Breast epithelium (tissue), 4 donors: Measurements from ENCODE around the gene ZSCAN32. TPM values are rescaled to one million over a fixed set of nuclear protein-coding genes. Genes with fewer than 3 reads are reported as not detected.

ENCODE experiments used
- DNase-seq, 2 donors: peaks; one replicate each; pipeline ENCODE4 v3.0.0-alpha.2; 2019; ENCODE audit warnings: low spot score in 2 of 2
- H3K27ac ChIP-seq, 2 donors: fragments of 200-600 bp; sonication (generic) in 1 of 2; one replicate each; pipeline ENCODE4 v1.5.1; 2016 to 2019; ENCODE audit warnings: mild to moderate bottlenecking in 1 of 2
- H3K27me3 ChIP-seq, 2 donors: fragments of 200-600 bp; sonication (generic) in 1 of 2; one replicate each; pipeline versions ENCODE4 v1.5.1 to v1.6.0; 2017 to 2019; ENCODE audit warnings: control low read depth in 1 of 2, mild to moderate bottlenecking in 1 of 2
- H3K36me3 ChIP-seq: fragments of 200-600 bp; one replicate; pipeline ENCODE4 v1.5.1; 2019
- H3K4me1 ChIP-seq, 2 donors: fragments of 200-600 bp; sonication (generic); one replicate each; pipeline ENCODE4 v1.5.1; 2016 to 2019; ENCODE audit warnings: control low read depth in 1 of 2
- H3K4me3 ChIP-seq, 3 donors: fragments of 200-600 bp; sonication (generic); 1 replicate in 2 of 3; 2 replicates in 1 of 3; pipeline ENCODE4 v1.5.1; 2016 to 2019; ENCODE audit warnings: mild to moderate bottlenecking in 3 of 3, moderate library complexity in 2 of 3
- H3K9me3 ChIP-seq, 2 donors: fragments of 200-600 bp; sonication (generic) in 1 of 2; one replicate each; pipeline ENCODE4 v1.5.1; 2016 to 2019; ENCODE audit warnings: control low read depth in 1 of 2
- CTCF ChIP-seq, 3 donors: fragments of 450-650 bp; IDR thresholded peaks; one replicate each; pipeline ENCODE4 v1.5.1; 2016 to 2017; ENCODE audit warnings: antibody characterized with exemption in 3 of 3, mild to moderate bottlenecking in 3 of 3, moderate library complexity in 3 of 3
- POLR2A ChIP-seq: fragments of 450-650 bp; IDR thresholded peaks from one replicate; pipeline ENCODE4 v1.6.1; 2016; ENCODE audit warnings: antibody characterized with exemption, mild to moderate bottlenecking, moderate library complexity
- POLR2AphosphoS5 ChIP-seq, 3 donors: sonication (generic); formaldehyde crosslinking; IDR thresholded peaks; one replicate each; pipeline ENCODE4 v1.6.1; 2017; ENCODE audit warnings: antibody characterized with exemption in 3 of 3
- intact Hi-C: fragments of 100-400 bp; cut with DNase I; formaldehyde crosslinking; loops from one replicate; pipeline ENCODE4 v1.15.1; 2023; ENCODE audit warnings: low total_unique reads
- total RNA-seq, 3 donors: library from RNA; depleted of rRNA; stranded (reverse); fragments of >200 nt; gene quantifications; one replicate each; pipeline ENCODE4 v1.1.0, GENCODE V29; 2016

ZSCAN32 gene
- total RNA-seq, 3 donors from 2014 or later, result 10.9 to 17.7 (median 12.8) TPM

- intact Hi-C loops, result no loop called here
Observed at GRCh38 chr16:3400446-3400778, 392 bp downstream of the ZSCAN32 start.

DNA sequence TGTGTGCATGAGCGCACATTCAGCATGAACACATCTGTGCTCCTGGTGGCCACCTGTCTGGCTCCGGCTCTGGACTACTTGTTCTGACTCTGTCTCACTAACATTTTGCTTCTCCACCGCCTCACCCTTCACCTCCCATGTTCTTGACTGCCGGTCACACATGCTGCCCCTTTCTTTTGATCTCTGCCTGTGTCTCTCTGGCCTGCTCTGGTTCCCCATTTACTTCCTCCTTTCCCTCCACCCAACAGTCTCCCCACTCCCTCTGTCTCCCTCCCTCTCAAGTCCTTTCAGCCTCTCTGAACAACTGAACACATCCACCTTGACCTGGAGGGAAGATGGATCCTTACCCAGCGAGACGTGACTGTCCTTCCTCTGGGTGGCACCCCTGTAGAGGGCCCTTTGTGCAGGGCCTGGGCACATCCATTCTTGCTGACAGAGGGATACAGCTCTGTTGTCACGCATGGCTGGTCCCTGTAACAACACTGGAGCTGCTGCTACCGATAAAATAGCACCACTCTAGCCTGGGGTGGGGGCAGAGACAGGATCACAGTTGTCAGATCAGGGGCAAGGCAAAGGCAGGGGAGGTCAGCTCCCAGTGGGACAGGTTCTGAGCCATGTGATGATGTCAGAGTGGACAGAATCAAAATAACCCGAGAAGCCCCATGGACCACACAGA, 11.0 kb downstream of the ZSCAN32 start:
- intact Hi-C loops, result no loop called here
- Histone ChIP-seq H3K27ac (no peak overlapping the region), H3K4me3 (peak overlapping the region in 1 of 3 donors; percentile 1), H3K9me3 (peaks cover 76 to 82% of the 10 kb centered on the region in 2 donors), H3K27me3 (no peaks in the 10 kb centered on the region), H3K4me1 (no peaks in the 10 kb centered on the region), H3K36me3 (peaks cover 33% of the 10 kb centered on the region)
- TF ChIP-seq POLR2A (no peak), POLR2AphosphoS5 (IDR thresholded peaks at IDR 0.05) (no peak), CTCF (IDR thresholded peaks at IDR 0.05) (no peak)
- DNase-seq, result no peak

More at GRCh38 chr16:3400446-3400778, 392 bp downstream of the ZSCAN32 start:
- Histone ChIP-seq H3K4me1 (no peaks in the 10 kb centered on the region), H3K27ac (peak overlapping the region; percentile 91 to 95), H3K36me3 (peaks cover 6% of the 10 kb centered on the region), H3K9me3 (peaks cover 37 to 47% of the 10 kb centered on the region in 2 donors), H3K27me3 (no peaks in the 10 kb centered on the region), H3K4me3 (peak overlapping the region; percentile 86 to 98 (median 95))
- TF ChIP-seq CTCF (IDR thresholded peaks at IDR 0.05) (no peak), POLR2AphosphoS5 (IDR thresholded peaks at IDR 0.05) (no peak), POLR2A (no peak)
- DNase-seq, result no peak

- Histone ChIP-seq H3K4me3 (no peak overlapping the region), H3K27me3 (no peaks in the 10 kb centered on the region), H3K27ac (no peak overlapping the region), H3K4me1 (no peaks in the 10 kb centered on the region), H3K36me3 (peaks cover 48% of the 10 kb centered on the region), H3K9me3 (peaks cover 76 to 83% of the 10 kb centered on the region in 2 donors)
- TF ChIP-seq POLR2A (no peak), POLR2AphosphoS5 (IDR thresholded peaks at IDR 0.05) (no peak)
- no peak for DNase-seq
- intact Hi-C loops, result no loop called here
Observed at GRCh38 chr16:3388325-3388724, 12.5 kb downstream of the ZSCAN32 start.

DNA sequence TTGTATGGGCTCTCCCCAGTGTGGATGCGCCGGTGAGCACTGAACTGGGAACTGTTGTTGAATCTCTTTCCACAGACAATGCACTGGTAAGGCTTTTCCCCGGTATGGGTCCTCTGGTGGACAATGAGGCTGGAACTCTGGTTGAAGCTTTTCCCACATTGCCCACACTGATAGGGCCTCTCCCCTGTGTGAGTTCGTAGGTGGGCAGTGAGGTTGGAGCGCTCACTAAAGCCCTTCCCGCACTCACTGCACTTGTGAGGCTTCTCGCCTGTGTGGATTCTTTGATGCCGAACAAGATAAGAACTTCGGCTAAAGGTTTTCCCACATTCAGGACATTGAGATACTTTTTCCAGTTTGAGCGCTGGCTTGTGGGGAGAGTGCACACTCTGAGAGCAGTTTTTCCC, 17.8 kb downstream of the ZSCAN32 start:
- TF ChIP-seq POLR2AphosphoS5 (IDR thresholded peaks at IDR 0.05) (no peak), POLR2A (no peak), CTCF (IDR thresholded peaks at IDR 0.05) (no peak)
- H3K9me3 ChIP-seq, result peaks cover 82 to 93% of the 10 kb centered on the region in 2 donors
- intact Hi-C loops, result no loop called here

DNA sequence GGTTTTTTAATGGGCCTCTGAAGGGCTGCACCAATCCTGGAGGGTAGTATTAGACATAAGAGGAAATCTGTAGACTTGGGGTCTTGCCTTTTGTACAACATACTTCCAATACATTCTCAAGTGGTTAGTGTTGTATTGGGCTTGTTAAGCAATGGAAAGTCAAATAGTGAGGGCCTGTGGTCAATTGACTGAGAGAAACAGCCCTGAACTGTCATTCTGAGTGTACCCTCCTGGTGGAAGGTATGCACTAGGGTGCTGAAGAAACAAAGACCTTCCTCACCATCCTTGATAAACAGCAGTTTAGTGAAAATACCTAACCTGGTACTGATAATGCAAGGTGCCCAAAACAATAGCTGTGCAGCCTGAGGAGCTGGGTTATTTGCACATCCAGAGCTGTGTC, 22.9 kb downstream of the ZSCAN32 start:
- TF ChIP-seq CTCF (IDR thresholded peaks at IDR 0.05) (no peak), POLR2AphosphoS5 (IDR thresholded peaks at IDR 0.05) (no peak), POLR2A (no peak)
- no peak overlapping the region for H3K27ac ChIP-seq
- peaks cover 94 to 98% of the 10 kb centered on the region in 2 donors for H3K9me3 ChIP-seq
- H3K4me3 ChIP-seq, result no peak overlapping the region
- intact Hi-C loops, result no loop called here
- no peak for DNase-seq
- H3K27me3 ChIP-seq, result no peaks in the 10 kb centered on the region
- H3K36me3 ChIP-seq, result peaks cover 6% of the 10 kb centered on the region
- H3K4me1 ChIP-seq, result no peaks in the 10 kb centered on the region

More for the DNA sequence above, 17.8 kb downstream of the ZSCAN32 start:
- no peak for DNase-seq
- H3K4me1 ChIP-seq, result no peaks in the 10 kb centered on the region
- H3K36me3 ChIP-seq, result peaks cover 33% of the 10 kb centered on the region
- no peak overlapping the region for H3K27ac ChIP-seq
- H3K27me3 ChIP-seq, result no peaks in the 10 kb centered on the region
- H3K4me3 ChIP-seq, result peak overlapping the region in 1 of 3 donors; percentile 42
